Liver (tissue), 9 donors: ENCODE results near the gene TRAT1. TPM values are rescaled to one million over a fixed set of nuclear protein-coding genes. Genes with fewer than 3 reads are reported as not detected.

Experiments used
- DNase-seq: peaks from one replicate; pipeline ENCODE4 v3.0.0-alpha.2; 2017; ENCODE audit warnings: low spot score
- H3K27ac ChIP-seq, 2 donors: one replicate each; pipeline ENCODE4 v1.7.0; 2013; ENCODE audit warnings: inconsistent platforms in 2 of 2, low read length in 2 of 2, control low read depth in 1 of 2, low read depth in 1 of 2, mild to moderate bottlenecking in 1 of 2
- H3K27me3 ChIP-seq, 4 donors: one replicate each; pipeline versions ENCODE4 v1.6.1 to v1.7.0; 2013; ENCODE audit warnings: low read length in 3 of 4, inconsistent platforms in 1 of 4, mild to moderate bottlenecking in 1 of 4, moderate library complexity in 1 of 4; ENCODE audit not compliant: control insufficient read depth in 4 of 4, insufficient read depth in 4 of 4
- H3K36me3 ChIP-seq, 4 donors: one replicate each; pipeline versions ENCODE4 v1.6.1 to v1.7.0; 2013; ENCODE audit warnings: low read length in 3 of 4, mild to moderate bottlenecking in 3 of 4, low read depth in 1 of 4, moderate library complexity in 1 of 4; ENCODE audit not compliant: control insufficient read depth in 4 of 4, insufficient read depth in 3 of 4
- H3K4me1 ChIP-seq, 4 donors: one replicate each; pipeline versions ENCODE4 v1.6.1 to v1.7.0; 2013; ENCODE audit warnings: low read length in 3 of 4, mild to moderate bottlenecking in 3 of 4, moderate library complexity in 1 of 4; ENCODE audit not compliant: control insufficient read depth in 4 of 4, insufficient read depth in 4 of 4
- H3K4me3 ChIP-seq, 3 donors: one replicate each; pipeline versions ENCODE4 v1.6.1 to v1.7.0; 2013; ENCODE audit warnings: low read length in 3 of 3, control low read depth in 1 of 3, low read depth in 1 of 3, mild to moderate bottlenecking in 1 of 3
- H3K9ac ChIP-seq, 2 donors: one replicate each; pipeline ENCODE4 v1.7.0; 2013; ENCODE audit warnings: low read length in 2 of 2, mild to moderate bottlenecking in 2 of 2, moderate library complexity in 2 of 2, control low read depth in 1 of 2, low read depth in 1 of 2
- H3K9me3 ChIP-seq, 4 donors: one replicate each; pipeline versions ENCODE4 v1.6.1 to v1.7.0; 2013; ENCODE audit warnings: low read length in 3 of 4; ENCODE audit not compliant: control insufficient read depth in 4 of 4
- FOXA1 ChIP-seq: IDR thresholded peaks from 2 replicates; pipeline ENCODE4 v1.6.1; 2016; ENCODE audit warnings: antibody characterized with exemption
- FOXA2 ChIP-seq: IDR thresholded peaks from 2 replicates; pipeline ENCODE4 v1.6.1; 2016; ENCODE audit warnings: antibody characterized with exemption
- HNF4A ChIP-seq, 2 donors: conservative IDR thresholded peaks; 2 replicates each; pipeline ENCODE4 v1.6.1; 2016; ENCODE audit warnings: antibody characterized with exemption in 2 of 2, mild to moderate bottlenecking in 2 of 2
- HNF4G ChIP-seq: IDR thresholded peaks from 2 replicates; pipeline ENCODE4 v1.6.1; 2016; ENCODE audit warnings: antibody characterized with exemption
- JUND ChIP-seq, 2 donors: IDR thresholded peaks; 2 replicates each; pipeline ENCODE4 v1.6.1; 2016; ENCODE audit warnings: antibody characterized with exemption in 2 of 2
- NR2F2 ChIP-seq: IDR thresholded peaks from 2 replicates; pipeline ENCODE4 v1.6.1; 2016; ENCODE audit warnings: antibody characterized with exemption
- RAD21 ChIP-seq, 2 donors: IDR thresholded peaks; 2 replicates each; pipeline ENCODE4 v1.6.1; 2016; ENCODE audit warnings: antibody characterized with exemption in 2 of 2, mild to moderate bottlenecking in 2 of 2
- RXRA ChIP-seq, 2 donors: IDR thresholded peaks; 2 replicates each; pipeline ENCODE4 v1.6.1; 2017 to 2018; ENCODE audit warnings: antibody characterized with exemption in 2 of 2, mild to moderate bottlenecking in 1 of 2
- SP1 ChIP-seq: IDR thresholded peaks from 2 replicates; pipeline ENCODE4 v1.6.1; 2018; ENCODE audit warnings: antibody characterized with exemption, mild to moderate bottlenecking
- YY1 ChIP-seq: IDR thresholded peaks from 2 replicates; pipeline ENCODE4 v1.6.1; 2016; ENCODE audit warnings: antibody characterized with exemption, mild to moderate bottlenecking
- WGBS: extraction: QIAGEN DNeasy Blood & Tissue Kit; methylation state at CpG from one replicate; pipeline ENCODE4 v1.1.7; 2013; 5-methylcytosine and 5-hydroxymethylcytosine counted together
- polyA plus RNA-seq, 2 donors: library from polyadenylated mRNA; stranded (reverse) in 1 of 2; unstranded in 1 of 2; fragments of 200-250 nt in 1 of 2; fragments of >200 nt in 1 of 2; fragmentation: Nextera tagmentation in 1 of 2; extraction: Ambion mirVana in 1 of 2; gene quantifications; one replicate each; pipeline versions ENCODE4 v1.2.1 to v1.2.3, GENCODE V29; 2013 to 2015
- total RNA-seq, 2 donors: library from RNA; depleted of rRNA; stranded (reverse); fragments of >200 nt; gene quantifications; one replicate each; pipeline ENCODE4 v1.2.3, GENCODE V29; 2014
- TF ChIP-seq, protein P1 (sequence below): IDR thresholded peaks from 2 replicates; pipeline ENCODE4 v1.6.1; 2016; ENCODE audit warnings: antibody characterized with exemption
- TF ChIP-seq, protein P2 (sequence below): IDR thresholded peaks from 2 replicates; pipeline ENCODE4 v1.6.1; 2016; ENCODE audit warnings: antibody characterized with exemption, mild to moderate bottlenecking
- TF ChIP-seq, protein P3 (sequence below): IDR thresholded peaks from 2 replicates; pipeline ENCODE4 v1.6.1; 2016; ENCODE audit warnings: antibody characterized with exemption
- TF ChIP-seq, protein P4 (sequence below): IDR thresholded peaks from 2 replicates; pipeline ENCODE4 v1.6.1; 2016; ENCODE audit warnings: antibody characterized with exemption
- TF ChIP-seq, protein P5 (sequence below): fragments of 150-350 bp; IDR thresholded peaks from 2 replicates; pipeline ENCODE4 v1.5.1; 2017; ENCODE audit warnings: improper control_type of control experiment, low read depth, low read length; ENCODE audit not compliant: missing input control
- donor health status: healthy.
- donor health status: healthy.
- donor health status: healthy.
- donor health status: healthy.
- donor health status: healthy.

TRAT1 gene
- total and polyA plus RNA-seq, 4 donors, result 0.06 to 0.67 (median 0.32) TPM

DNA sequence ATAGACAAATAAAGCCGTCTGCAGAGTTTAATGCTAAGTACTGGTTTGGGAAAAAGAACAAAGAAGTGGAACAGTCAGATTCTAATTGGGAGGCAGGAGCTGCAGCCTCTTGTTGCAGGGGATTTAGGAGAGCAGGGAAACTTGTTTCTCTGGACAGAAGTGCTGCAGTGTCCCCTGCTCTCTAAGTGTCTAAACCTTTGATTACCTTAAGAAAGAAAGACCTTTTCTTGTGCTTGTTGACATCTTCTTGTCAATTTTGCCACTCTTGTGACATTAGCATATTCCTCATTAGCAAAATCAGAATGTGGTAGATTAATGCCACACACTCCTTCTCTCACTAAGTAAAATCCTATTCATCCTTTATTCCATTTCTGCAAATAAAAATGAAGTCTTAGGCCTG lies 38.8 kb downstream of the TRAT1 start:
- Histone ChIP-seq H3K4me3 (no peak overlapping the region), H3K27me3 (no peaks in the 10 kb centered on the region), H3K27ac (no peak overlapping the region), H3K4me1 (no peaks in the 10 kb centered on the region), H3K36me3 (no peaks in the 10 kb centered on the region), H3K9ac (no peak overlapping the region), H3K9me3 (peaks cover 0 to 3% (median 0%) of the 10 kb centered on the region in 4 donors)
- DNase-seq, result no peak
- TF ChIP-seq, protein P1, sequence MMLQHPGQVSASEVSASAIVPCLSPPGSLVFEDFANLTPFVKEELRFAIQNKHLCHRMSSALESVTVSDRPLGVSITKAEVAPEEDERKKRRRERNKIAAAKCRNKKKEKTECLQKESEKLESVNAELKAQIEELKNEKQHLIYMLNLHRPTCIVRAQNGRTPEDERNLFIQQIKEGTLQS, result no peak
- TF ChIP-seq RAD21 (IDR thresholded peaks at IDR 0.05) (no peak), JUND (IDR thresholded peaks at IDR 0.05) (no peak), RXRA (IDR thresholded peaks at IDR 0.05) (no peak), HNF4G (no peak), FOXA2 (no peak), FOXA1 (no peak), SP1 (no peak), YY1 (no peak), NR2F2 (no peak)
- TF ChIP-seq, protein P2, sequence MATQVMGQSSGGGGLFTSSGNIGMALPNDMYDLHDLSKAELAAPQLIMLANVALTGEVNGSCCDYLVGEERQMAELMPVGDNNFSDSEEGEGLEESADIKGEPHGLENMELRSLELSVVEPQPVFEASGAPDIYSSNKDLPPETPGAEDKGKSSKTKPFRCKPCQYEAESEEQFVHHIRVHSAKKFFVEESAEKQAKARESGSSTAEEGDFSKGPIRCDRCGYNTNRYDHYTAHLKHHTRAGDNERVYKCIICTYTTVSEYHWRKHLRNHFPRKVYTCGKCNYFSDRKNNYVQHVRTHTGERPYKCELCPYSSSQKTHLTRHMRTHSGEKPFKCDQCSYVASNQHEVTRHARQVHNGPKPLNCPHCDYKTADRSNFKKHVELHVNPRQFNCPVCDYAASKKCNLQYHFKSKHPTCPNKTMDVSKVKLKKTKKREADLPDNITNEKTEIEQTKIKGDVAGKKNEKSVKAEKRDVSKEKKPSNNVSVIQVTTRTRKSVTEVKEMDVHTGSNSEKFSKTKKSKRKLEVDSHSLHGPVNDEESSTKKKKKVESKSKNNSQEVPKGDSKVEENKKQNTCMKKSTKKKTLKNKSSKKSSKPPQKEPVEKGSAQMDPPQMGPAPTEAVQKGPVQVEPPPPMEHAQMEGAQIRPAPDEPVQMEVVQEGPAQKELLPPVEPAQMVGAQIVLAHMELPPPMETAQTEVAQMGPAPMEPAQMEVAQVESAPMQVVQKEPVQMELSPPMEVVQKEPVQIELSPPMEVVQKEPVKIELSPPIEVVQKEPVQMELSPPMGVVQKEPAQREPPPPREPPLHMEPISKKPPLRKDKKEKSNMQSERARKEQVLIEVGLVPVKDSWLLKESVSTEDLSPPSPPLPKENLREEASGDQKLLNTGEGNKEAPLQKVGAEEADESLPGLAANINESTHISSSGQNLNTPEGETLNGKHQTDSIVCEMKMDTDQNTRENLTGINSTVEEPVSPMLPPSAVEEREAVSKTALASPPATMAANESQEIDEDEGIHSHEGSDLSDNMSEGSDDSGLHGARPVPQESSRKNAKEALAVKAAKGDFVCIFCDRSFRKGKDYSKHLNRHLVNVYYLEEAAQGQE, result no peak
- TF ChIP-seq, protein P3, sequence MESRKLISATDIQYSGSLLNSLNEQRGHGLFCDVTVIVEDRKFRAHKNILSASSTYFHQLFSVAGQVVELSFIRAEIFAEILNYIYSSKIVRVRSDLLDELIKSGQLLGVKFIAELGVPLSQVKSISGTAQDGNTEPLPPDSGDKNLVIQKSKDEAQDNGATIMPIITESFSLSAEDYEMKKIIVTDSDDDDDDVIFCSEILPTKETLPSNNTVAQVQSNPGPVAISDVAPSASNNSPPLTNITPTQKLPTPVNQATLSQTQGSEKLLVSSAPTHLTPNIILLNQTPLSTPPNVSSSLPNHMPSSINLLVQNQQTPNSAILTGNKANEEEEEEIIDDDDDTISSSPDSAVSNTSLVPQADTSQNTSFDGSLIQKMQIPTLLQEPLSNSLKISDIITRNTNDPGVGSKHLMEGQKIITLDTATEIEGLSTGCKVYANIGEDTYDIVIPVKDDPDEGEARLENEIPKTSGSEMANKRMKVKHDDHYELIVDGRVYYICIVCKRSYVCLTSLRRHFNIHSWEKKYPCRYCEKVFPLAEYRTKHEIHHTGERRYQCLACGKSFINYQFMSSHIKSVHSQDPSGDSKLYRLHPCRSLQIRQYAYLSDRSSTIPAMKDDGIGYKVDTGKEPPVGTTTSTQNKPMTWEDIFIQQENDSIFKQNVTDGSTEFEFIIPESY, result no peak
- TF ChIP-seq, protein P4, sequence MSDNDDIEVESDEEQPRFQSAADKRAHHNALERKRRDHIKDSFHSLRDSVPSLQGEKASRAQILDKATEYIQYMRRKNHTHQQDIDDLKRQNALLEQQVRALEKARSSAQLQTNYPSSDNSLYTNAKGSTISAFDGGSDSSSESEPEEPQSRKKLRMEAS, result no peak
- TF ChIP-seq, protein P5, sequence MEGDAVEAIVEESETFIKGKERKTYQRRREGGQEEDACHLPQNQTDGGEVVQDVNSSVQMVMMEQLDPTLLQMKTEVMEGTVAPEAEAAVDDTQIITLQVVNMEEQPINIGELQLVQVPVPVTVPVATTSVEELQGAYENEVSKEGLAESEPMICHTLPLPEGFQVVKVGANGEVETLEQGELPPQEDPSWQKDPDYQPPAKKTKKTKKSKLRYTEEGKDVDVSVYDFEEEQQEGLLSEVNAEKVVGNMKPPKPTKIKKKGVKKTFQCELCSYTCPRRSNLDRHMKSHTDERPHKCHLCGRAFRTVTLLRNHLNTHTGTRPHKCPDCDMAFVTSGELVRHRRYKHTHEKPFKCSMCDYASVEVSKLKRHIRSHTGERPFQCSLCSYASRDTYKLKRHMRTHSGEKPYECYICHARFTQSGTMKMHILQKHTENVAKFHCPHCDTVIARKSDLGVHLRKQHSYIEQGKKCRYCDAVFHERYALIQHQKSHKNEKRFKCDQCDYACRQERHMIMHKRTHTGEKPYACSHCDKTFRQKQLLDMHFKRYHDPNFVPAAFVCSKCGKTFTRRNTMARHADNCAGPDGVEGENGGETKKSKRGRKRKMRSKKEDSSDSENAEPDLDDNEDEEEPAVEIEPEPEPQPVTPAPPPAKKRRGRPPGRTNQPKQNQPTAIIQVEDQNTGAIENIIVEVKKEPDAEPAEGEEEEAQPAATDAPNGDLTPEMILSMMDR, result no peak
- WGBS, result 49% methylated on average over 1 of the region's 1 CpG

DNA sequence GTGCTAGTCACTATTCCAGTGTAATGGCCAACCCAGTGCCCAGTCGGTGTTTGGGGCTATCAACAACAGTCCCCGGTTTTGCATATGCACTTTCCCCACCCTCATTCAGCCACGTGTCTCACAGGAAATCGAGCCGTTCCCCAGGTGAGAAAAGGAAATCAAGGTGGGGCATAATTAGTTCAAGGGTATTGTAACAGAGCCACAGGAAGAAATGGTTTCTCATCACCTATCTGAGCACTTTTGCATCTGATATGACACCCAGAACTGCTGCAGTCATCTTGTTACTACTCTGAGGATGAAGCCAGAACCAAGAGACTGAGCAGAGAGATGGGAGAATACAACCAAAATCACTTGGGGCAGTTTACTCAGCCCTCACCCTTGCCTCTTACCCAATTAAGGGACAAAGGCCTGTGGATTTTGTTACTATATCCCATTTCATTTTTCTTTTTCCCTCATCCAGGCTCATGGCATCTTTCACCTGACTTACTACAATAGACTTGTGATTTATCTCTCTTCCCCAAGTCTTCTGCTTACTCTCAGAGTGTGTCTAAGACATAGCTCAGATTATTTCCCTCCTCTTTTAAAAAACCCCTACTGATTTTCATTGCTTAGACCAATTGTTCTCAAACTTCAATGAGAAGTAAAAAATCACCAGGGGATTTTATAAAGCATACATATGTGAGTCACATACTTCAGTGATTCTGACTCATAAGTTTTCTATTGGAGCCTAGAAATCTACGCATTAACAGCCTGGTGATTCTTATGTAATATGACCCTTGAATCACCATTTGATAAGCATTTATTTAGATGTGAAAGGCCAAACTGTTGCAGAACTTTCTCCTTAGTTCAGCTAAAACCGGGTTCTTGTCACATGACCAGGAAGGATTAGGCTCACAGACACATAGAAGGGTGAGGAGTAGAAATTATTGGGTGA lies 40.5 kb downstream of the TRAT1 start:
- Histone ChIP-seq H3K9ac (no peak overlapping the region), H3K27me3 (no peaks in the 10 kb centered on the region), H3K27ac (no peak overlapping the region), H3K9me3 (peaks cover 0 to 3% (median 0%) of the 10 kb centered on the region in 4 donors), H3K4me1 (no peaks in the 10 kb centered on the region), H3K4me3 (no peak overlapping the region), H3K36me3 (no peaks in the 10 kb centered on the region)
- WGBS, result 54% methylated on average over 7 of the region's 7 CpGs
- DNase-seq, result no peak
- TF ChIP-seq, protein P5, result no peak
- TF ChIP-seq YY1, result no peak
- TF ChIP-seq HNF4A (conservative IDR thresholded peaks at IDR 0.05), result no peak
- TF ChIP-seq, protein P3, result no peak
